GM12878 (cell line): Measurements from ENCODE around the gene OTOF. TPM values are rescaled to one million over a fixed set of nuclear protein-coding genes. Genes with fewer than 3 reads are reported as not detected.

Source experiments
- ATAC-seq: fragments of 200-7000 bp; cut with Tn5 transposase; 3 replicates; pipeline ENCODE4 v1.9.1; 2020; ENCODE audit warnings: mild to moderate bottlenecking, moderate library complexity
- BruUV-seq: library from RNA; stranded (reverse); fragments of 400-500 nt; replicated peaks from 2 replicates; lab custom pipeline; 2021; lab: Mats Ljungman, UMichigan
- CTCF ChIA-PET: fragments of 300-600 bp; sonication (Branson Sonifier 250); formaldehyde crosslinking; extraction: SDS; loops from one replicate; lab custom pipeline; 2021; ENCODE audit warnings: inconsistent platforms; lab: Yijun Ruan, JAX
- POLR2A ChIA-PET: fragments of 350-600 bp; formaldehyde crosslinking; extraction: SDS; loops from one replicate; lab custom pipeline; 2021; ENCODE audit warnings: inconsistent platforms; lab: Charles Lee
- RAD21 ChIA-PET: fragments of 300-600 bp; sonication (Branson Sonifier 250); formaldehyde crosslinking; loops from one replicate; lab custom pipeline; 2023; ENCODE audit warnings: antibody characterized with exemption; ENCODE audit not compliant: unreplicated experiment; lab: Charles Lee
- SMC1A ChIA-PET: fragments of 300-600 bp; sonication (Branson Sonifier 250); formaldehyde crosslinking; loops from one replicate; lab custom pipeline; 2023; ENCODE audit not compliant: unreplicated experiment, uncharacterized antibody; lab: Charles Lee
- DNase-seq: peaks from one replicate; pipeline ENCODE4 v3.0.0-alpha.2; 2011; ENCODE audit warnings: low read depth, low spot score
- FAIRE-seq: peaks from 3 replicates; lab custom pipeline; 2011; peaks lifted over from hg19 to GRCh38; lab: Jason Lieb, UNC
- H2AFZ ChIP-seq: 2 replicates; pipeline ENCODE4 v1.6.0; 2011; ENCODE audit warnings: low read depth, low read length, control low read depth; ENCODE audit not compliant: control insufficient read depth
- H3K27ac ChIP-seq: 2 replicates; pipeline ENCODE4 v1.5.1; 2011; ENCODE audit warnings: control low read depth; ENCODE audit not compliant: control insufficient read depth, insufficient read depth
- H3K27me3 ChIP-seq, 2 experiments: replicated peaks in 1 of 2; 2 replicates each; pipeline versions ENCODE4 v1.6.0 to v1.6.1; 2011; ENCODE audit warnings: low read length in 1 of 2; ENCODE audit not compliant: control insufficient read depth in 2 of 2, insufficient read depth in 2 of 2
- H3K36me3 ChIP-seq, 2 experiments: 2 replicates each; pipeline ENCODE4 v1.5.1; 2011; ENCODE audit warnings: low read length in 1 of 2; ENCODE audit not compliant: control insufficient read depth in 2 of 2, insufficient read depth in 2 of 2
- H3K4me1 ChIP-seq: 2 replicates; pipeline ENCODE4 v1.6.1; 2011; ENCODE audit warnings: mild to moderate bottlenecking, low read length, moderate library complexity, mixed read lengths; ENCODE audit not compliant: control insufficient read depth, insufficient read depth
- H3K4me2 ChIP-seq: 2 replicates; pipeline ENCODE4 v1.6.0; 2011; ENCODE audit warnings: control low read depth; ENCODE audit not compliant: control insufficient read depth, insufficient read depth
- H3K4me3 ChIP-seq: fragments of 200-600 bp; sonication (generic); 2 replicates; pipeline ENCODE4 v1.5.1; 2016
- H3K79me2 ChIP-seq: 2 replicates; pipeline ENCODE4 v1.6.0; 2011; ENCODE audit warnings: low read length; ENCODE audit not compliant: control insufficient read depth, insufficient read depth
- H3K9ac ChIP-seq: 2 replicates; pipeline ENCODE4 v1.8.0; 2011; ENCODE audit warnings: low read length, control low read depth, mixed read lengths; ENCODE audit not compliant: control insufficient read depth, insufficient read depth
- H3K9me3 ChIP-seq: replicated peaks from 3 replicates; pipeline ENCODE4 v1.5.1; 2011; ENCODE audit warnings: mild to moderate bottlenecking, low read length; ENCODE audit not compliant: control insufficient read depth, insufficient read depth
- H4K20me1 ChIP-seq: 2 replicates; pipeline ENCODE4 v1.6.0; 2011; ENCODE audit not compliant: control insufficient read depth, insufficient read depth
- CUX1 ChIP-seq: IDR thresholded peaks from 2 replicates; pipeline ENCODE4 v1.6.1; 2012; ENCODE audit warnings: improper control_type of control experiment, low read depth, low read length; ENCODE audit not compliant: insufficient replicate concordance
- MYC ChIP-seq: IDR thresholded peaks from 2 replicates; pipeline ENCODE4 v1.6.1; 2011; ENCODE audit warnings: mild to moderate bottlenecking, low read length, moderate library complexity, inconsistent platforms; ENCODE audit not compliant: insufficient read depth, insufficient replicate concordance, insufficient read length, severe bottlenecking
- ZNF384 ChIP-seq: IDR thresholded peaks from 2 replicates; pipeline ENCODE4 v1.6.1; 2012; ENCODE audit warnings: low read depth, mild to moderate bottlenecking, low read length, improper control_type of control experiment, borderline replicate concordance
- WGBS: methylation state at CpG from one replicate; pipeline ENCODE4 v1.1.6; 2016; ENCODE audit warnings: low lambda C conversion rate; ENCODE audit not compliant: insufficient replicate concordance, insufficient coverage; ENCODE audit errors: missing lambda C conversion rate; 5-methylcytosine and 5-hydroxymethylcytosine counted together
- in situ Hi-C: fragments of 300-500 bp; cut with MboI; formaldehyde crosslinking; loops from 9 replicates; pipeline ENCODE4 v1.14.3; 2018; ENCODE audit warnings: mixed read lengths
- intact Hi-C: fragments of 100-400 bp; cut with micrococcal nuclease; formaldehyde crosslinking; loops from one replicate; pipeline ENCODE4 v1.14.2; 2022; ENCODE audit not compliant: unreplicated experiment
- polyA plus RNA-seq, 11 experiments: library from polyadenylated mRNA; depleted of rRNA in 4 of 11; unstranded in 6 of 11; stranded (reverse) in 5 of 11; fragments of >200 nt; fragmentation: Nextera tagmentation in 4 of 11; fragmentation: Illumina TruSeq in 1 of 11; extraction: Ambion mirVana in 4 of 11; extraction: Trizol in 1 of 11; gene quantifications; 1 replicate in 1 of 11; 2 replicates in 10 of 11; pipeline versions ENCODE4 v1.2.1 to v1.2.3, GENCODE V29; 2011 to 2016; ENCODE audit warnings: inconsistent platforms in 2 of 11, missing spikeins in 2 of 11, low read depth in 1 of 11
- total RNA-seq, 4 experiments: library from RNA; depleted of rRNA in 3 of 4; stranded (reverse); fragments of >200 nt in 3 of 4; fragmentation: Illumina TruSeq in 1 of 4; extraction: Trizol in 1 of 4; gene quantifications; 2 replicates each; pipeline versions ENCODE4 v1.2.1 to v1.2.3, GENCODE V29; 2013 to 2021

OTOF gene
- total and polyA plus RNA-seq, 10 of the 15 experiments (the other 5 are each of a cell fraction or from before 2014, with no cell fraction given), result under 0.01 to 0.31 (median 0.07) TPM; not detected in 6

- in situ Hi-C loops, result no loop called here
- Histone ChIP-seq H3K27ac (no peak overlapping the region), H3K36me3 (no peaks in the 10 kb centered on the region), H3K4me1 (no peaks in the 10 kb centered on the region), H3K9ac (no peak overlapping the region), H3K79me2 (no peaks in the 10 kb centered on the region)
- POLR2A ChIA-PET, result no interaction called here
- ATAC-seq (no peak), FAIRE-seq (no peak)
- no peak for TF ChIP-seq CUX1
- no peak for TF ChIP-seq ZNF384
- no peak for TF ChIP-seq MYC
- TF ChIP-seq, all 136 proteins: peak for 0
- intact Hi-C loops, result no loop called here
- DNase-seq, result no peak
- 53% methylated on average over 3 of the region's 3 CpGs for WGBS
- CTCF ChIA-PET, result interaction anchor here (1.0 kb wide), 1 partner anchor 14 kb away, joined by 3 read pairs; no protein-coding TSS in a partner anchor
- Histone ChIP-seq H3K4me3 (no peak overlapping the region), H3K9me3 (no peaks in the 10 kb centered on the region), H3K27me3 (no peaks in the 10 kb centered on the region), H2AFZ (no peak overlapping the region), H4K20me1 (no peaks in the 10 kb centered on the region), H3K4me2 (no peak overlapping the region)
- RAD21 ChIA-PET, result no interaction called here
- BruUV-seq, result no TSS peak
- SMC1A ChIA-PET, result no interaction called here
Observed at GRCh38 chr2:26424221-26424620, 53.7 kb downstream of the OTOF start.
